Measurements from ENCODE around the gene SDS.
A peak's percentile ranks its signal among the peaks of the same experiment; 100 is the strongest.
"Not testable (repeated sequence)": the region's sequence is repeated elsewhere in the genome, so short reads cannot be mapped to it uniquely, and the experiment has no call there.

SDS gene

GRCh38 chr12:113364698-113365097 lies 39.0 kb downstream of the SDS start:
- no peak for DNase-seq (ENCODE audit: low read depth)
- H3K4me3 ChIP-seq (ENCODE audit: low read depth, low read length), result no peak overlapping the region
- no peak for TF ChIP-seq MAX (IDR thresholded peaks at IDR 0.05; ENCODE audit: low read depth, low read length)
- no peak for TF ChIP-seq POLR2A (IDR thresholded peaks at IDR 0.05; ENCODE audit: extremely low read depth, insufficient read length)
- TF ChIP-seq MYC (IDR thresholded peaks at IDR 0.05; ENCODE audit: low read depth, low read length), result no peak

- H3K4me3 ChIP-seq (ENCODE audit: low read depth, low read length), result no peak overlapping the region
- TF ChIP-seq MAX (IDR thresholded peaks at IDR 0.05; ENCODE audit: low read depth, low read length) (no peak), CTCF (IDR thresholded peaks at IDR 0.05; ENCODE audit: low read depth, low read length) (no peak), POLR2A (IDR thresholded peaks at IDR 0.05; ENCODE audit: extremely low read depth, insufficient read length) (no peak), MYC (IDR thresholded peaks at IDR 0.05; ENCODE audit: low read depth, low read length) (no peak)
- no peak for DNase-seq (ENCODE audit: low read depth)
Measured at GRCh38 chr12:113361574-113362370, 41.9 kb downstream of the SDS start.

- TF ChIP-seq CTCF (IDR thresholded peaks at IDR 0.05; ENCODE audit: low read depth, low read length) (peak; percentile 29), POLR2A (IDR thresholded peaks at IDR 0.05; ENCODE audit: extremely low read depth, insufficient read length) (no peak)
- peak; percentile 28 for DNase-seq (ENCODE audit: low read depth)
- H3K4me3 ChIP-seq (ENCODE audit: low read depth, low read length), result no peak overlapping the region
Measured at GRCh38 chr12:113359939-113360748, 43.5 kb downstream of the SDS start.

- H3K4me3 ChIP-seq (ENCODE audit: low read depth, low read length), result peak overlapping the region; percentile 66
- TF ChIP-seq POLR2A (IDR thresholded peaks at IDR 0.05; ENCODE audit: extremely low read depth, insufficient read length) (no peak), CTCF (IDR thresholded peaks at IDR 0.05; ENCODE audit: low read depth, low read length) (no peak), MYC (IDR thresholded peaks at IDR 0.05; ENCODE audit: low read depth, low read length) (no peak), MAX (IDR thresholded peaks at IDR 0.05; ENCODE audit: low read depth, low read length) (no peak)
- DNase-seq (ENCODE audit: low read depth), result peak; percentile 27
Measured at GRCh38 chr12:113359133-113359938, 44.4 kb downstream of the SDS start.

- no peak for TF ChIP-seq CTCF (IDR thresholded peaks at IDR 0.05; ENCODE audit: low read depth, low read length)
- peak; percentile 45 for TF ChIP-seq POLR2A (IDR thresholded peaks at IDR 0.05; ENCODE audit: extremely low read depth, insufficient read length)
- peak; percentile 67; the same call in 1 of the 2 replicates for TF ChIP-seq MYC (IDR thresholded peaks at IDR 0.05; ENCODE audit: low read depth, low read length)
- TF ChIP-seq MAX (IDR thresholded peaks at IDR 0.05; ENCODE audit: low read depth, low read length), result peak; percentile 90
- H3K4me3 ChIP-seq (ENCODE audit: low read depth, low read length), result peak within 1 kb of the TSS; percentile 66
- peak; percentile 98 for DNase-seq (ENCODE audit: low read depth)
Measured at GRCh38 chr12:113358381-113359132, 45.1 kb downstream of the SDS start, which contains the start of gene PLBD2. TSS of gene PLBD2 (plus strand) at chr12:113358587. CDS start at chr12:113358601, 14 bp downstream.

GRCh38 chr12:113354192-113354591 lies 49.5 kb downstream of the SDS start:
- not testable (repeated sequence) for H3K4me3 ChIP-seq (ENCODE audit: low read depth, low read length); DNase-seq (ENCODE audit: low read depth)

All from NB4 (cell line).